GM18909 (cell line): ENCODE results near the gene ARGFX.
"Not testable (repeated sequence)": the region's sequence is repeated elsewhere in the genome, so short reads cannot be mapped to it uniquely, and the experiment has no call there.

Experiments used
- ATAC-seq: cut with Tn5 transposase; IDR thresholded peaks from one replicate; pipeline ENCODE4 v1.9.1; 2021; ENCODE audit warnings: mild to moderate bottlenecking; ENCODE audit not compliant: unreplicated experiment, poor library complexity

Gene ARGFX

DNA sequence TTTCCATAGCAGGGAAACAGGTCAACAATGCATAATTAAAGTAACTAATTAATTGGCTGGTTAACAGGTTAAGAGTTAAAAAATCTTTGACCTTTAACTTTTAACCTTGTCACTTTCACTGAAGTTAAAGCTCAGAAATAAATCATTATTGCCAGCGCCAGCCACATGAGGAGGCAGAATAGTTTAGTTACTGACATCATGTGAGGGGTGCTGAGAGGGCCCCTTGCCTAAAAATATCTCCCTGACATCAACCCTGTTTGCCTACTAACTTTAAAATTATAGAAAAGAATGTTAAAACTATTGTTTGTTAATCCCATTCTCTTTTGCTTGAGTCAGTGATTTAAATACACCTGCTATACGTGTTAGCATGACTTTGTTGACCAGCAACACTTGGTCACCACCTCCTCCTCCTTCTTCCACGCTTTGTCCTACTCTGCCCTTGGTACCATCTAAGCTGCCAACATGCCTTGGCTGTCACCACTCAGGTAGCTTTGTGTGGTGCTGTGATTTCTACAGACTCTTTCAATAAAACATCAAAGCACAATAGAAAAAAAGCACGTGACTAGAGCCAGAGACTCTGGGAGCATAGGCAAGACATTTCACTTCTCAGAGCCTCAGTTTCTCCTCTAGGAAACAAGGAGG lies 28.1 kb downstream of the ARGFX start:
- ATAC-seq = no peak

- no peak for ATAC-seq
Observed at GRCh38 chr3:121598564-121598963, 30.8 kb downstream of the ARGFX start.

DNA sequence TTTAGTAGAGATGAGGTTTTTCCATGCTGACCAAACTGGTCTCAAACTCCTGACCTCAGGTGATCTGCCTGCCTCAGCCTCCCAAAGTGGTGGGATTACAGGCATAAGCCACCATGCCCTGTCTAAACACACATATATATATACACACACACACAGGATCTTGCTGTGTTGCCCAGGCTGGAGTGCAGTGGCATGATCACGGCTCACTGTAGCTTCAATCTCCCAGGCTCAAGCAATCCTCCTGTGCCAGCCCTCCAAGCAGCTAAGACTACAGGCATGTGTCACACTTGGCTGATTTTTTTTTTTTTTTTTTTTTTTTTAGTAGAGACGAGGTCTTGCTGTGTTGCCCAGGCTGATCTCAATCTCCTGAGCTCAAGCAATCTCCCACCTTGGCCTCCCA lies 32.2 kb downstream of the ARGFX start:
- ATAC-seq = not testable (repeated sequence)

DNA sequence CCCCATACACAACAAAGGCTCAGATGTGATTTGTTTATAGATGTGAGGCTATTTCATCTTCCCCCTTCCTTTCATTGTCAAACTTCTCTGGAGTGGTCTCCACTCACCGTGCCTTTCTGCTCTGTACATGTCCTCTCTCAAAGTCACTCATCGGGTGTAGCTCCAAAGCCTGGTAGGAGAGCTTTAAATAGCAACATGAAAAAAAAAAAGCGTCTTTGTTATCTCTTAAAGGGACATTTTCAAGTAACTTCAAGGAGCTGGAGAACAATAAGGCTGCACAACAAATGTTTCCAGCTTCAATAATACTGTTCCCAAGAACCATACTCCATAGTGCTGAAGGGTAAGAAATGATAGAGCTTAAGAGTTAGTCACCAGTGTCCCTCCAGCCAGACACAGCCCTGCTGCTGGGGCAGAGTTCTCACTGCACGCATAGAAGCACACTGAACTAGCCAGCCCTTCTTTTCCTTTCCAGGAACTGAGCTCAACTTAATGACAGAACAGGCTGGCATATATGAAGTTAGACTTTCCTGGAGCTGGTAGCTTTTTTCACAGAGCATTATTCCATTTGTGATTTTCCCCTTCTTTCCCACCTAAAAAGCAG lies 33.6 kb downstream of the ARGFX start:
- no peak for ATAC-seq

DNA sequence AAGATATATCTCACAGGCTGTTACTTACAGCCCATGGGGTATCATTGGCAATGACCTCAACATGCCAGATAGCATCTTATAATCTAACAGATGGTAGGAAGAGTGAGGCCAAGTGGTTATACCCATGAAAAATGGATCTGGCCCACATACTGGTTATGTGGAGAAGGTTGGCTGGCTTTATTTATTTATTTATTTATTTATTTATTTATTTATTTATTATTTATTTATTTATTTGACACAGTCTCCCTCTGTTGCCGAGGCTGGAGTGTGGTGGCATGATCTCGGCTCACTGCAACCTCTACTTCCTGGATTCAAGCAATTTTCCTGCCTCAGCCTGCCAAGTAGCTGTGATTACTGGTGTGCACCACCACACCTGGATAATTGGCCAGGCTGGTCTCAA lies 37.0 kb downstream of the ARGFX start:
- no peak for ATAC-seq

DNA sequence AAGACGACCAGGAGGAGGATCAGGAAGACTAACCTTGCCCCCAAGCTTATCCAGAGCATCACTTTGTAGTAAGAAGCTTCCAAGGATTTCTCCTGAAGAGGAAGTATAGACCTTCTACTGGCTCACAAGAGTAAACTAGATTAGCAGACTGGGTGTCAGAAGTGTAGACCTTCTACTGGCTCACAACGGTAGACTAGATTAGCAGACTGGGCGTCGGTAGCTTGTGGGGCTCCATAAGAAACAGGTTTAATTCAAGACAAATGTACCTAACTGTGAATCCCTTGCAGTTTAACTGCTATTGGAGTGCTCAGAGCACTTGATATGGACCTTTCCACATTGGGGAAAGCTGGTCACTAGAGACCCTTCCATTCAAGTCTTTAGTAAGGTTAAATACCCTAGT lies 38.4 kb downstream of the ARGFX start:
- no peak for ATAC-seq
